ENCODE results near the gene STX16. TPM values are rescaled to one million over a fixed set of nuclear protein-coding genes. Genes with fewer than 3 reads are reported as not detected.

Gene STX16
- total RNA-seq, 2 donors from 2014 or later, result 91.6 to 114 TPM

DNA sequence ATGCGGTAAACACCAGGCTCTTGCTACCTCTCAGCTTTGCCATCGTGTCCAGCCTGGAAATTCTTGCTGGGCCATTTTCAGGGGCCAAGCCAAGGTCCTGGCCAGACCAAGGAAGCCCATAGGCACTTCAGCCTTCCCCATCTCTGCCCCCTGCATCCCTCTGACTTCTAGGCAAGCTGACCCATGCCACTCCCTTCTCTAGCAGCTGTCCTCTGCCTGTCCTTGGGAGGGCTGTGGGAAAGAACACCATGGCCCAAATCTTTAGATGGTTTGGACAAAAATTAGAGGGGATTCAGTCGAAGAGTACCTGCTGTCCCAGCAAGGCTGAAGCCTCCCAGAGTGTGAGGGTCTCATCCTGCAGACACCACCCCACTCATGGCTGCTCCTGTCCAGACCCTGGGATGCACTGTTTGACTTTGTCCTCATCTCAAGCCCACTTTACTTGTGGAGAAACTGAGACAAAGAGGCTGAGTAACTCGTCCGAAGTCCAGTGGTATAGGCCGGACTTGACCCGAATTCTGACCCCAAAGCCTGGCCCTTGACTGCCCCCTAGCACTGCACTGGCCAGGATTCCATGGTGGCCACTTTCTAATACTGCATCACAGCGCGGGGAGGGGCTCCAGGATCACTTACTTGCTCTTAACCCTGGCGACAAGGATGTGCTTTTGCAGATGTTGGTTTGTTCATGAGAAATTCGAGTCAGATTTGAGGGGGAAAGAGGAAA lies 22.4 kb upstream of the STX16 start:
- H3K9me3 ChIP-seq (ENCODE audit: control insufficient read depth, low read length), result peaks cover under 1% of the 10 kb centered on the region
- H3K27ac ChIP-seq (ENCODE audit: low read depth, low read length), result peak overlapping the region; percentile 64
- H3K9ac ChIP-seq (ENCODE audit: extremely low read depth, low read length, poor library complexity, severe bottlenecking), result no peak overlapping the region
- H3K27me3 ChIP-seq (ENCODE audit: control insufficient read depth, insufficient read depth, low read length, poor library complexity, severe bottlenecking), result no peaks in the 10 kb centered on the region
- DNase-seq, result no peak
- peaks cover 12% of the 10 kb centered on the region for H3K27me3 Mint-ChIP-seq (ENCODE audit: insufficient read depth)
- no peak overlapping the region for H3K4me3 ChIP-seq (ENCODE audit: low read length)
- WGBS, 2 experiments (ENCODE audit: insufficient coverage in 1 of 2, insufficient read length in 1 of 2), result 88 to 92% methylated on average over 11 of the region's 11 CpGs
- H3K36me3 Mint-ChIP-seq (ENCODE audit: low read depth), result no peaks in the 10 kb centered on the region
- no peaks in the 10 kb centered on the region for H3K9me3 Mint-ChIP-seq
- no peak overlapping the region for H3K27ac Mint-ChIP-seq
- peak; percentile 60 for TF ChIP-seq CTCF (conservative IDR thresholded peaks at IDR 0.05)
- no peaks in the 10 kb centered on the region for H3K36me3 ChIP-seq (ENCODE audit: control insufficient read depth, insufficient read depth, low read length)
- no peaks in the 10 kb centered on the region for H3K4me1 ChIP-seq (ENCODE audit: control insufficient read depth, insufficient read depth, low read length)
- H3K4me1 Mint-ChIP-seq, result no peaks in the 10 kb centered on the region
- no peak overlapping the region for H3K4me3 Mint-ChIP-seq

GRCh38 chr20:58629215-58629580 lies 21.9 kb upstream of the STX16 start:
- no peaks in the 10 kb centered on the region for H3K27me3 ChIP-seq (ENCODE audit: control insufficient read depth, insufficient read depth, low read length, poor library complexity, severe bottlenecking)
- no peaks in the 10 kb centered on the region for H3K4me1 ChIP-seq (ENCODE audit: control insufficient read depth, insufficient read depth, low read length)
- no peak overlapping the region for H3K9ac ChIP-seq (ENCODE audit: extremely low read depth, low read length, poor library complexity, severe bottlenecking)
- H3K9me3 ChIP-seq (ENCODE audit: control insufficient read depth, low read length), result no peaks in the 10 kb centered on the region
- DNase-seq, result no peak
- no peak overlapping the region for H3K27ac Mint-ChIP-seq
- H3K36me3 Mint-ChIP-seq (ENCODE audit: low read depth), result no peaks in the 10 kb centered on the region
- H3K4me3 Mint-ChIP-seq, result no peak overlapping the region
- no peaks in the 10 kb centered on the region for H3K4me1 Mint-ChIP-seq
- no peak overlapping the region for H3K4me3 ChIP-seq (ENCODE audit: low read length)
- WGBS, 2 experiments (ENCODE audit: insufficient coverage in 1 of 2, insufficient read length in 1 of 2), result 67% methylated on average over 1 of the region's 1 CpG; no CpG with 5 or more reads in 1 of the 2 experiments
- H3K36me3 ChIP-seq (ENCODE audit: control insufficient read depth, insufficient read depth, low read length), result no peaks in the 10 kb centered on the region
- H3K27ac ChIP-seq (ENCODE audit: low read depth, low read length), result peak overlapping the region; percentile 64
- H3K27me3 Mint-ChIP-seq (ENCODE audit: insufficient read depth), result peaks cover 12% of the 10 kb centered on the region
- no peak for TF ChIP-seq CTCF (conservative IDR thresholded peaks at IDR 0.05)
- H3K9me3 Mint-ChIP-seq, result no peaks in the 10 kb centered on the region

- Histone ChIP-seq H3K9me3 (ENCODE audit: control insufficient read depth, low read length) (no peaks in the 10 kb centered on the region), H3K27ac (ENCODE audit: low read depth, low read length) (peak overlapping the region; percentile 32), H3K36me3 (ENCODE audit: control insufficient read depth, insufficient read depth, low read length) (no peaks in the 10 kb centered on the region), H3K27me3 (ENCODE audit: control insufficient read depth, insufficient read depth, low read length, poor library complexity, severe bottlenecking) (no peaks in the 10 kb centered on the region), H3K4me1 (ENCODE audit: control insufficient read depth, insufficient read depth, low read length) (no peaks in the 10 kb centered on the region), H3K9ac (ENCODE audit: extremely low read depth, low read length, poor library complexity, severe bottlenecking) (no peak overlapping the region), H3K4me3 (ENCODE audit: low read length) (no peak overlapping the region)
- DNase-seq, result no peak
- H3K27ac Mint-ChIP-seq, result no peak overlapping the region
- peaks cover 9% of the 10 kb centered on the region for H3K27me3 Mint-ChIP-seq (ENCODE audit: insufficient read depth)
- no peak for TF ChIP-seq CTCF (conservative IDR thresholded peaks at IDR 0.05)
- H3K9me3 Mint-ChIP-seq, result no peaks in the 10 kb centered on the region
- 52 to 64% methylated on average over 4 of the region's 4 CpGs for WGBS, 2 experiments (ENCODE audit: insufficient coverage in 1 of 2, insufficient read length in 1 of 2)
- H3K4me3 Mint-ChIP-seq, result no peak overlapping the region
- H3K36me3 Mint-ChIP-seq (ENCODE audit: low read depth), result no peaks in the 10 kb centered on the region
- H3K4me1 Mint-ChIP-seq, result no peaks in the 10 kb centered on the region
These were observed 21.0 kb upstream of the STX16 start for GRCh38 chr20:58630063-58630462.
